GM12878 (cell line): Measurements from ENCODE around the gene SPRED2. TPM values are rescaled to one million over a fixed set of nuclear protein-coding genes. Genes with fewer than 3 reads are reported as not detected.
A peak's percentile ranks its signal among the peaks of the same experiment; 100 is the strongest.

Experiments
- ATF2 ChIP-seq: IDR thresholded peaks from 2 replicates; pipeline ENCODE4 v1.6.1; 2012; ENCODE audit warnings: low read length, inconsistent platforms
- ATF7 ChIP-seq: fragments of 450-650 bp; IDR thresholded peaks from 2 replicates; pipeline ENCODE4 v1.6.1; 2016; ENCODE audit warnings: low read depth, mild to moderate bottlenecking
- BHLHE40 ChIP-seq, 2 experiments: fragments of 450-650 bp in 1 of 2; IDR thresholded peaks; 2 replicates each; pipeline ENCODE4 v1.6.1; 2011 to 2017; ENCODE audit warnings: low read depth in 2 of 2, borderline replicate concordance in 1 of 2, improper control_type of control experiment in 1 of 2, low read length in 1 of 2, mild to moderate bottlenecking in 1 of 2
- E2F4 ChIP-seq: IDR thresholded peaks from 2 replicates; pipeline ENCODE4 v1.6.1; 2012; ENCODE audit warnings: low read depth, low read length, improper control_type of control experiment
- EED ChIP-seq: sonication (generic); IDR thresholded peaks from 2 replicates; pipeline ENCODE4 v1.6.1; 2016; ENCODE audit warnings: antibody characterized with exemption, low read depth
- EGR1 ChIP-seq, 2 experiments: IDR thresholded peaks; 1 replicate in 1 of 2; 2 replicates in 1 of 2; pipeline ENCODE4 v1.6.1; 2011 to 2012; ENCODE audit warnings: low read depth in 2 of 2, low read length in 2 of 2, borderline replicate concordance in 1 of 2, mild to moderate bottlenecking in 1 of 2, moderate library complexity in 1 of 2
- IRF4 ChIP-seq: IDR thresholded peaks from 2 replicates; pipeline ENCODE4 v1.6.1; 2011; ENCODE audit warnings: low read depth, low read length
- MTA2 ChIP-seq: fragments of 450-650 bp; IDR thresholded peaks from 2 replicates; pipeline ENCODE4 v1.6.1; 2016; ENCODE audit warnings: low read depth, mild to moderate bottlenecking, moderate library complexity
- PAX5 ChIP-seq: IDR thresholded peaks from 2 replicates; pipeline ENCODE4 v1.6.1; 2011; ENCODE audit warnings: low read depth, low read length, borderline replicate concordance
- PAX8 ChIP-seq: fragments of 450-650 bp; IDR thresholded peaks from 2 replicates; pipeline ENCODE4 v1.6.1; 2017; ENCODE audit warnings: mild to moderate bottlenecking, moderate library complexity
- PML ChIP-seq: IDR thresholded peaks from 2 replicates; pipeline ENCODE4 v1.6.1; 2012; ENCODE audit warnings: low read length, inconsistent platforms
- RAD21 ChIP-seq: IDR thresholded peaks from 2 replicates; pipeline ENCODE4 v1.6.1; 2011; ENCODE audit warnings: mild to moderate bottlenecking, low read depth, low read length, moderate library complexity; ENCODE audit not compliant: insufficient read depth
- SMAD5 ChIP-seq: IDR thresholded peaks from 2 replicates; pipeline ENCODE4 v1.6.1; 2016; ENCODE audit warnings: antibody characterized with exemption, low read depth
- SP1 ChIP-seq: IDR thresholded peaks from one replicate; pipeline ENCODE4 v1.6.1; 2011; ENCODE audit warnings: low read depth, low read length
- TAF1 ChIP-seq: IDR thresholded peaks from 2 replicates; pipeline ENCODE4 v1.6.1; 2011; ENCODE audit warnings: mild to moderate bottlenecking, low read depth, low read length, borderline replicate concordance
- TCF12 ChIP-seq: IDR thresholded peaks from 2 replicates; pipeline ENCODE4 v1.6.1; 2011; ENCODE audit warnings: low read depth, mild to moderate bottlenecking, low read length
- ZBTB11 ChIP-seq: fragments of 450-650 bp; formaldehyde crosslinking; IDR thresholded peaks from 2 replicates; pipeline ENCODE4 v1.5.0; 2022; ENCODE audit warnings: mild to moderate bottlenecking, missing genetic modification characterization
- ZNF274 ChIP-seq: IDR thresholded peaks from one replicate; pipeline ENCODE4 v1.8.0; 2011; ENCODE audit not compliant: insufficient read length, insufficient read depth
- ZSCAN29 ChIP-seq: fragments of 450-650 bp; IDR thresholded peaks from 2 replicates; pipeline ENCODE4 v1.6.1; 2017; ENCODE audit warnings: mild to moderate bottlenecking, moderate library complexity
- polyA plus RNA-seq, 11 experiments: library from polyadenylated mRNA; depleted of rRNA in 4 of 11; unstranded in 6 of 11; stranded (reverse) in 5 of 11; fragments of >200 nt; fragmentation: Nextera tagmentation in 4 of 11; fragmentation: Illumina TruSeq in 1 of 11; extraction: Ambion mirVana in 4 of 11; extraction: Trizol in 1 of 11; gene quantifications; 1 replicate in 1 of 11; 2 replicates in 10 of 11; pipeline versions ENCODE4 v1.2.1 to v1.2.3, GENCODE V29; 2011 to 2016; ENCODE audit warnings: inconsistent platforms in 2 of 11, missing spikeins in 2 of 11, low read depth in 1 of 11
- total RNA-seq, 4 experiments: library from RNA; depleted of rRNA in 3 of 4; stranded (reverse); fragments of >200 nt in 3 of 4; fragmentation: Illumina TruSeq in 1 of 4; extraction: Trizol in 1 of 4; gene quantifications; 2 replicates each; pipeline versions ENCODE4 v1.2.1 to v1.2.3, GENCODE V29; 2013 to 2021

The SPRED2 gene
- total and polyA plus RNA-seq, 10 of the 15 experiments (the other 5 are each of a cell fraction or from before 2014, with no cell fraction given) = 3.0 to 23.9 (median 9.7) TPM

GRCh38 chr2:65432227-65433190, at the start of gene SPRED2 (continued):
- TF ChIP-seq PAX5 (0 out of 2 replicates have a peak, but pooled peaks have one; percentile 11), ATF7 (peak; percentile 99), SP1 (peak; percentile 95), PAX8 (no peak), PML (peak; percentile 54; the same call in 1 of the 2 replicates), MTA2 (peak; percentile 48), BHLHE40 (IDR thresholded peaks at IDR 0.05; ENCODE audit: borderline replicate concordance in 1 of 2, low read depth in 2 of 2, low read length in 1 of 2) (0 out of 4 replicates have a peak, but pooled peaks of 1 of the 2 experiments have one; percentile 30), ZBTB11 (CRISPR knock-in tag) (no peak), ATF2 (peak; percentile 87), TAF1 (peak; percentile 51; the same call in 1 of the 2 replicates), IRF4 (0 out of 2 replicates have a peak, but pooled peaks have one; percentile 25), SMAD5 (0 out of 2 replicates have a peak, but pooled peaks have one; percentile 64), RAD21 (0 out of 2 replicates have a peak, but pooled peaks have one; percentile 18), E2F4 (peak; percentile 49; the same call in 1 of the 2 replicates), EED (peak; percentile 91), ZNF274 (no peak), ZSCAN29 (peak; percentile 71; the same call in 1 of the 2 replicates), TCF12 (peak; percentile 55; the same call in 1 of the 2 replicates), EGR1 (IDR thresholded peaks at IDR 0.05; ENCODE audit: borderline replicate concordance in 1 of 2, low read depth in 2 of 2, low read length in 2 of 2) (peak in 1 of 2 experiments; percentile 60; a peak in 1 of 3 replicates)
